Stimulated activated naive CD8-positive, alpha-beta T cell treated with anti-CD3 and anti-CD28 coated beads, Interleukin-15, amount 100 ng/mL, for 72 hours (primary cell): Measurements from ENCODE around the gene CACNA2D1.

ENCODE experiments used
- ATAC-seq: fragments of 150-1000 bp; cut with Tn5 transposase; 2 replicates; pipeline ENCODE4 v1.10.0; 2021; ENCODE audit warnings: mild to moderate bottlenecking, moderate library complexity
- DNase-seq, 2 donors: peaks; one replicate each; pipeline ENCODE4 v3.0.0; 2021 to 2022
- H3K27ac Mint-ChIP-seq, 2 donors: one replicate each; pipeline ENCODE4 v1.8.0; 2022; ENCODE audit warnings: mild to moderate bottlenecking in 2 of 2, mixed read lengths in 2 of 2, moderate library complexity in 2 of 2
- H3K27me3 Mint-ChIP-seq: one replicate; pipeline ENCODE4 v1.8.0; 2022; ENCODE audit warnings: mixed read lengths
- H3K4me1 Mint-ChIP-seq: one replicate; pipeline ENCODE4 v1.8.0; 2022; ENCODE audit warnings: mild to moderate bottlenecking, mixed read lengths
- H3K4me3 Mint-ChIP-seq, 2 donors: one replicate each; pipeline ENCODE4 v1.8.0; 2022; ENCODE audit warnings: mild to moderate bottlenecking in 2 of 2, mixed read lengths in 2 of 2, moderate library complexity in 1 of 2
- H3K9me3 Mint-ChIP-seq, 2 donors: one replicate each; pipeline ENCODE4 v1.8.0; 2022; ENCODE audit warnings: mixed read lengths in 2 of 2

The CACNA2D1 gene

GRCh38 chr7:82416402-82416801 lies 27.2 kb downstream of the CACNA2D1 start:
- ATAC-seq: no peak
- Mint-ChIP-seq H3K9me3 (peaks cover 7 to 13% of the 10 kb centered on the region in 2 donors), H3K27ac (no peak overlapping the region), H3K4me3 (no peak overlapping the region), H3K27me3 (no peaks in the 10 kb centered on the region), H3K4me1 (no peaks in the 10 kb centered on the region)
- no peak for DNase-seq

DNA sequence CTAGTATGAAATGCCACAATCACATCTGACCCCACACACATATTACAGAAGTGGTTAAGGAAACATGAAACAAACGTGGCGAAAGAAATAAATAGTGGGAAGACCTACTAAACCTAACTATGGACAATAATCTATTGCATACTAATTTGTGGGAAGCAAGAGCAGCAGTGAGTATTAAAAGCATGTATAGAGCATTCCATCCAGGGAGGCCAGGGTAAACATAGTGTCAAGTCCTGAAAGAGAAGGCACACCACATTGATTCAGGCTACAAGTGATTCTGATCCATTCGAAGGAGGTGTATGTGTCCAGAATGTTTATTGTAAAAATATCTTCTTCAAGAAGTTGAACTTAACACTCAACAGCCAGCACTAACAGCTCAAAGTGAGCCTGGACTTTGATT lies 29.2 kb downstream of the CACNA2D1 start:
- no peaks in the 10 kb centered on the region for H3K4me1 Mint-ChIP-seq
- no peak overlapping the region for H3K27ac Mint-ChIP-seq
- DNase-seq (no peak), ATAC-seq (no peak)
- H3K4me3 Mint-ChIP-seq: no peak overlapping the region
- H3K27me3 Mint-ChIP-seq: no peaks in the 10 kb centered on the region
- peaks cover 7 to 13% of the 10 kb centered on the region in 2 donors for H3K9me3 Mint-ChIP-seq

DNA sequence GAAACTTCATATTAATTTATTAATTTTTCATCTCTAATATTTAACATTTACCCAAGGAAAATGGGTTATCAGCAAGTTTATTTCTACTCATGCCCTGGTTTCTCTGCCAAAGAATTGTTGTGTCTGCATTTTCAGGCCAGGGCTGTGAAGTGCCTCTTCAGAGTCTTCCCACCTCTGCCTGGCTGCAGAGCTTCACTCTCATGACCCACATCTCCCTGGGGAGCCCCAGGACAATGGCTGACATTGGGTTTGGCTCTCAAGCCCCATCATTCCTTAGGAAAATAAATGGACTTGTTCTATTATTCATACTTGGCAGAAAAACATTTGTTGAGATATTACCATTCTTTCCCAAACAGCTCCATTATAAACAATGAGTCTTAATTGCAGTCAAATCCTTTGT lies 30.3 kb downstream of the CACNA2D1 start:
- Mint-ChIP-seq H3K9me3 (peaks cover 7 to 10% of the 10 kb centered on the region in 2 donors), H3K27me3 (no peaks in the 10 kb centered on the region), H3K4me1 (no peaks in the 10 kb centered on the region), H3K27ac (no peak overlapping the region), H3K4me3 (no peak overlapping the region)
- no peak for ATAC-seq
- DNase-seq: no peak

- no peak overlapping the region for H3K4me3 Mint-ChIP-seq
- H3K27me3 Mint-ChIP-seq: no peaks in the 10 kb centered on the region
- H3K27ac Mint-ChIP-seq: no peak overlapping the region
- H3K4me1 Mint-ChIP-seq: no peaks in the 10 kb centered on the region
- no peak for ATAC-seq
- DNase-seq: no peak
- no peaks in the 10 kb centered on the region for H3K9me3 Mint-ChIP-seq
Observed at GRCh38 chr7:82411732-82412131, 31.8 kb downstream of the CACNA2D1 start.

DNA sequence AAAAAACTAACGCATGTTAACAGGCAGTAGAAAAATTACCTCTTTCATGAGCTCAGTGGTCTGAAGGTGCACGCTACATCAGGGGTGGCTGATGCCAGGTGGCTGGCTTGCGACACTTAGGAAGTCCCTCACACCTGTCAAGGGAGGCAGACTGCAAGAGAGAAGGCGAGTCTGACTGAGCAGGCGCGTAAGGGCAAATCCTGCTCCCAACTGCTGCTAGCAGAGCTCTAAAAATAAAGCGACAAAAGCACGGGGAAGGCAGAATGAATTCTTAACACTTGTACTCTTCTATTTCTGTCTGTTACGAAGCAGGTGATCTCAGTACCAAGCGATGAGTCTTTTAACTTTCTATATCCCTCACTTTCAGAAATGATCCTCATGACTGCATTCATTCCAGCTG lies 33.1 kb downstream of the CACNA2D1 start:
- no peak overlapping the region for H3K4me3 Mint-ChIP-seq
- no peaks in the 10 kb centered on the region for H3K27me3 Mint-ChIP-seq
- ATAC-seq (no peak), DNase-seq (no peak)
- H3K9me3 Mint-ChIP-seq: no peaks in the 10 kb centered on the region
- no peak overlapping the region for H3K27ac Mint-ChIP-seq
- H3K4me1 Mint-ChIP-seq: no peaks in the 10 kb centered on the region

- Mint-ChIP-seq H3K27me3 (no peaks in the 10 kb centered on the region), H3K4me3 (no peak overlapping the region), H3K9me3 (no peaks in the 10 kb centered on the region), H3K4me1 (no peaks in the 10 kb centered on the region), H3K27ac (no peak overlapping the region)
- ATAC-seq (no peak), DNase-seq (no peak)
Observed at GRCh38 chr7:82406937-82407336, 36.6 kb downstream of the CACNA2D1 start.

DNA sequence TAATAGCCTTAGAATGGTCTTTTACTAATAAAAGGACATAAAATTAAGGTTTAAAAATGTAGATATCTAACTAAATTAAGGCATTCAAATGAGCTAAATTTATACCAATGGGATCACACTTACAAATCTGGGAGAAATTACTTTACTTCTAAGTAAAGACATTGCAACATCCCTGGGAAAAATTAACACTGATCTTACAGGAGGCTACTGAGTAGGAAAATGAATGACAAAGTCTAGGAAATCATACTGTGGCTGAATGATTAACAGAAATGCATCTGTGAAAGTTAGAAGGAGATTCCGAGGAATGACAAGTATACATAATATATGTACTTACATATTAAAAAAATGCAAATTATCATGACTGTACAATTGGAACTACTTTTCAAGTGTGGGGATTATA lies 38.3 kb downstream of the CACNA2D1 start:
- ATAC-seq: no peak
- H3K4me1 Mint-ChIP-seq: no peaks in the 10 kb centered on the region

DNA sequence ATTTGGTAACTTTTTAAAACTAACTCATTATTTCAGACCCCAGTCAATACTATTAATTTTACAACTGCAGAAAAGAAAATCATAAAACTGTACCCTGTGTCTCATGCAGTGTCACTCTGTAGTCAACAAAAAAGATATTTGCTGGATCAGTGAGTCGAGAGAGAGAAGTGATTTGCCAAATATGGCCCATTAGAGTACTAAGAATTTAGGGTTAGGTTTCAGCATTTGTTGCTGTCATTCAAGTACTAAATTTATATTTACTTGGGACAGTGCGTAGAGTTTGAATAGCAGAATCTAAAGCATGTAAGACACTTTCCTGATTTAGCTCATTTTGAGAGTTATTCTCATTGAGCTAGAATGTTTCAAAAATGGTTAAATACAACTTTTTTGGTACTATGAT lies 38.9 kb downstream of the CACNA2D1 start:
- no peaks in the 10 kb centered on the region for H3K27me3 Mint-ChIP-seq
- no peak for ATAC-seq
- H3K4me3 Mint-ChIP-seq: no peak overlapping the region
- no peak overlapping the region for H3K27ac Mint-ChIP-seq
- H3K4me1 Mint-ChIP-seq: no peaks in the 10 kb centered on the region
- H3K9me3 Mint-ChIP-seq: peaks cover 0 to 2% of the 10 kb centered on the region in 2 donors
- DNase-seq: no peak

More for the DNA sequence above, 38.3 kb downstream of the CACNA2D1 start:
- no peak overlapping the region for H3K27ac Mint-ChIP-seq
- H3K27me3 Mint-ChIP-seq: no peaks in the 10 kb centered on the region
- no peak for DNase-seq
- H3K4me3 Mint-ChIP-seq: no peak overlapping the region
- no peaks in the 10 kb centered on the region for H3K9me3 Mint-ChIP-seq

DNA sequence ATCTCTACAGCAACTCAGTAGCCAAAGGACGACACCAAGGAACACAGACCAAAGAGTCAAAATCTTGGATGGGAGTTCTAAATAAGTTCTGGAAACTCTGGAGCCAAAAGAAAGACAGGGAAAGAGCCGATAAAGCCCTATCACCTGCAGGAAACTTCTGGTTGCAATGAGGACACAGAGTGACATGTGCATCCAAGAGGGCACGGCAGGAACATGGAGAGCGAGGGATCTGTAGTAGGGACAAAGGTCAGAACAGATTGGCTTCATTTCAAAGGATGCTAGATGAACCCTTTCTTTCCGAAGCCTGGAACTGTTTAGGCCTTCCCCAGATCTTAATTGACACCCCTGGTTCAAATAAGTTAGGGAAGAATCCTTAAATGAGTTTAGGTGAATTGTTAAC lies 39.5 kb downstream of the CACNA2D1 start:
- no peak overlapping the region for H3K4me3 Mint-ChIP-seq
- H3K27me3 Mint-ChIP-seq: no peaks in the 10 kb centered on the region
- H3K9me3 Mint-ChIP-seq: peaks cover 0 to 3% of the 10 kb centered on the region in 2 donors
- H3K4me1 Mint-ChIP-seq: no peaks in the 10 kb centered on the region
- no peak overlapping the region for H3K27ac Mint-ChIP-seq
- DNase-seq: no peak
- ATAC-seq: no peak

GRCh38 chr7:82397879-82398524 lies 45.6 kb downstream of the CACNA2D1 start:
- no peaks in the 10 kb centered on the region for H3K4me1 Mint-ChIP-seq
- H3K9me3 Mint-ChIP-seq: peaks cover 0 to 3% of the 10 kb centered on the region in 2 donors
- no peak overlapping the region for H3K4me3 Mint-ChIP-seq
- DNase-seq (no peak), ATAC-seq (no peak)
- no peak overlapping the region for H3K27ac Mint-ChIP-seq
- no peaks in the 10 kb centered on the region for H3K27me3 Mint-ChIP-seq

GRCh38 chr7:82396343-82396742 lies 47.2 kb downstream of the CACNA2D1 start:
- DNase-seq: no peak
- no peak overlapping the region for H3K27ac Mint-ChIP-seq
- peaks cover 0 to 3% of the 10 kb centered on the region in 2 donors for H3K9me3 Mint-ChIP-seq
- no peak for ATAC-seq
- no peaks in the 10 kb centered on the region for H3K4me1 Mint-ChIP-seq
- no peak overlapping the region for H3K4me3 Mint-ChIP-seq
- no peaks in the 10 kb centered on the region for H3K27me3 Mint-ChIP-seq

DNA sequence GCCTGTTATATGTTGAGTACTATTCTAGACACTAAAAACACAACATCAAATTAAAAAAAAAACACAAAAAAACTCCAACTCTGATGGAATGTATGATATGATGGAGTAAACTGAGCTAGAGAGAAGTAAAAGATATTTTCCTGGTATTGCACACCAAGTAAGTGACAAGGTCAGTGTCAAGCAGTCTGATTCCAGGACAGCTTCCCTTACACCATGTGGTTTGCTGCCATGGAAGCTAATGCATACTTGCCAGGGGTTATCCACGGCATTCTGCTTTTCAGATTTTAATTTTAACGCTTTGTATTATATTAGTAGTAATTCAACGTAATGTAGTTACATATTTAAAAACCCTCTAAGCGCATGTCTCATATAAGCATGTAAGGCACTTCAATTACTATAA lies 48.4 kb downstream of the CACNA2D1 start:
- H3K27ac Mint-ChIP-seq: no peak overlapping the region

DNA sequence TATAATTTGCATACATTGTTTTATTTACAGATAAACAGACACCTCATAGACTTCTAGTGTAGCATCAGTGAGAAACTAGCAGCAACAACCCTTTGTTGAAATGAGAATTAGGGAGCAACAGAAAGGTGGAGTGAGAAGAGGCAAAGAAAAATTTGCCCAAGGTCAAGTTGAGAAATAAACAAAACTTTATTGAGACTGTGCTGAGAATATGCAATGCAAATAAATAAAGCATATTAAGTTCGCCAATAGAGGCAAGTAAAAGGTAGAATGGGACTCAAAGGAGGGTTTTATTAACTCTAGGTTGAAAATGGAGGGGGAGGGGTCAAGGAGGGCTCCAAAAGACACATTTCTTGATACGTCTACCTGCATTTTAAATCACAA lies 49.7 kb downstream of the CACNA2D1 start:
- Mint-ChIP-seq H3K27me3 (no peaks in the 10 kb centered on the region), H3K27ac (no peak overlapping the region), H3K9me3 (no peaks in the 10 kb centered on the region), H3K4me3 (no peak overlapping the region), H3K4me1 (no peaks in the 10 kb centered on the region)
- no peak for DNase-seq
- ATAC-seq: no peak

More for the DNA sequence above, 48.4 kb downstream of the CACNA2D1 start:
- Mint-ChIP-seq H3K4me1 (no peaks in the 10 kb centered on the region), H3K9me3 (peaks cover 0 to 3% of the 10 kb centered on the region in 2 donors), H3K27me3 (no peaks in the 10 kb centered on the region), H3K4me3 (no peak overlapping the region)
- no peak for DNase-seq
- ATAC-seq: no peak

GRCh38 chr7:82393076-82393839 lies 50.3 kb downstream of the CACNA2D1 start:
- DNase-seq (no peak), ATAC-seq (no peak)
- Mint-ChIP-seq H3K4me3 (no peak overlapping the region), H3K27ac (no peak overlapping the region), H3K9me3 (no peaks in the 10 kb centered on the region), H3K27me3 (no peaks in the 10 kb centered on the region), H3K4me1 (no peaks in the 10 kb centered on the region)

DNA sequence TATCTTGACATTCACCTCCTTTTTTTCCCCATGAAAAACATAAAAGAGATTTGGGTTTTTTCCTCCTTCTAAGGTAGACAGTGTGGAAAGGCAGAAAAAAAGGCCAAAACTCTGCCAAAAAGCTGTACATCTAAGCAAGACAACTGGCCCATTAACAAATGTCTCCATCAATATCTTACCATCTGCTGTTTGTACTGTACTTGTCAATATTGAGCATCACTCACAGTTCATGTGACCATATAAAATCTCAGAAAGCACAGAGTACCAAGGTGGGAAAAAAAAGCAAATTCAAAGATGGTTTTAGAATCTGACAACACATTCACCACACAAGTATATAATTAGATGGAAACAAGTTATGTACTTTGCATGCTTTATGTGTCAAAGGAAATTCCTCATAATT lies 52.6 kb downstream of the CACNA2D1 start:
- no peak overlapping the region for H3K4me3 Mint-ChIP-seq
- ATAC-seq: no peak
- no peaks in the 10 kb centered on the region for H3K9me3 Mint-ChIP-seq
- DNase-seq: no peak
- no peaks in the 10 kb centered on the region for H3K27me3 Mint-ChIP-seq
- H3K4me1 Mint-ChIP-seq: no peaks in the 10 kb centered on the region
- no peak overlapping the region for H3K27ac Mint-ChIP-seq

DNA sequence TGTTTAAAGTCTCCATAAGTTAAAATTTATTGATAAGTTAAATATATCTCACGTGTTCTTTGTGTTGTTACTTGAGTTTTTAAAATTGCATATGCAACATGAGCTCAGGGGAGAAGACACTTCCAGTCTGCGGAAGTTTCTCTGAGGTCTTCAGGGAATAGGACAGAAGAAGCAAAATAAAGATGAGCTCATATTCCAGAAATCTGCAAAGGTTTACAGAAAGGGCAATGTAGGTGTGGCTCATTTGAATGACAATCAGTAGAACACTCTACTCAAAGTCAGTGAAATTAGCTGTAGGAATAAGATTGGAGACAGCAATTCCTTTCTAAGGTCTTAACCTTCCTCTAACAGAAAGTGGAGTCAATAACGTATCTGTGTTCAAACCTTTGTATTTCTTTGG lies 53.7 kb downstream of the CACNA2D1 start:
- Mint-ChIP-seq H3K4me3 (no peak overlapping the region), H3K27me3 (no peaks in the 10 kb centered on the region), H3K4me1 (no peaks in the 10 kb centered on the region), H3K27ac (no peak overlapping the region), H3K9me3 (no peaks in the 10 kb centered on the region)
- DNase-seq (no peak), ATAC-seq (no peak)

DNA sequence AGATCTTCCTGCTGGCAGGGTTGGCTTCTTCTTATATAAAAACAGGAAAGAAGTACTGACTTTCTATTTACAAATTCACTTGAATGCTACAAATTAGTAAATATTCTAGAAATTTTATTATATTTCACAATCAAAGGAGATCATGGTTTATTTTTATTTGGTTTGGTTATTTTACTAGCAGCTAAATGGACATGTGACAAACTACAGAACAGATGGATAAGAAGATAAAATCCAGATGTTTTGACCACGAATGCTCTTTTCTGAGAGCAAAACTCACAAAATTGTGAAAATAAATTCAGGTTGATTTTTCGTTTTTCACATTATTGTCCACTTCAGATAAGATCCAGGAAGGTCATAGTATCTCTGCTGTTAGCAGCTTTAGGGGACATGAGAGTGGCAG lies 55.4 kb downstream of the CACNA2D1 start:
- H3K27ac Mint-ChIP-seq: no peak overlapping the region
- H3K27me3 Mint-ChIP-seq: no peaks in the 10 kb centered on the region
- ATAC-seq: no peak
- no peaks in the 10 kb centered on the region for H3K4me1 Mint-ChIP-seq
- H3K4me3 Mint-ChIP-seq: no peak overlapping the region
- DNase-seq: no peak
- no peaks in the 10 kb centered on the region for H3K9me3 Mint-ChIP-seq
